A549 treated with GW870086 at 1 μM for 4 hours (cell line): Measurements from ENCODE around the gene WHRN. TPM values are rescaled to one million over a fixed set of nuclear protein-coding genes. Genes with fewer than 3 reads are reported as not detected.

Experiments
- total RNA-seq: library from RNA; stranded (reverse); fragments of 200-300 nt; extraction: Qiagen RNA extraction; gene quantifications from 5 replicates; pipeline ENCODE4 v1.2.3, GENCODE V29; 2022; ENCODE audit warnings: low read depth

Gene WHRN
- total RNA-seq, result 4.4 to 7.5 TPM (median 6.8 TPM) in 5 replicates

DNA sequence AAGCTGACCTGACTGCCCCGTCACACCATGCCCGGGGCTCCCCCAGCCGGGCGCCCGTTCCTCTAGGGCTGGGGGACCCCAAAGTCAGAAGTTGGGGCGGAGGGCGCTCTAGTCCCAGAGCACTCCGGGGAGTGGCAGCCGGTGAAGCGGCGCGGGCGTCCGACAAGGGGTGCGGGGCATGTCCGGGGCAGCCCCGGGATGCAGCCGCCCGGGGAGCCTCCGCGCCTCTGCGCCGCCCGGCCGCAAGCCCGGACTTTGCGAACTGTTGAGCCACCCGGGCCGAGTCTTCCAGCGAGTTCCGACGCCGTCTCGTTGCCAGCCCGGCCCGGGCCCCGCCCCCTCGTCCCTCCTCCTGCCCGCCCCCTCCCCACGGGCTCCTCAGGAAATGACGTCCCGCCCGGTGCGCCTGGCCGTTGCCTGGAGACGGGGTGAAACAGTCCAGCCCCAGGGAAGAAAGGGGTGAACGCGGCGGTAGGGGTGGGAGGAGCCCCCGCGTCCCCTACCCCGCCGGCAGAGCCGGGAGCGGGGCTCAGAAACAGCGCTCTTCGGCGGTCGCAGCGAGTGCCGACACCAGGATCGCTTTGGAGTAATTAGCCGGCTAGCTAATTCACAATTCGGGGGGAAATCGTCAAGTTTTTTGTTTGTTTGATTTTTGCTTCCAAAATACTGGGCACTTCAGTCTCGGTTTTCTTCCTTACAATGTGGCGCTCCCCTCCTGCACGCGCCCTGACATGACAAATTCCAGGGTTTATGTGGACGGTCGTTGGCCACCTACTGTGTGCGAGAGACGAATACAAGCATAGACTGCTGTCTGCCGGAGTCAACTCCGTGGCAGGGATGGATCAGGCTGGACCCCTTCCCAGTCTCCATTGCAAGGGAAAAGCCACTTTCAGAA lies at the start of gene WHRN:
Gene WHRN (minus strand): TSS at position 287 of the 895 bp plus-strand sequence. CDS start 672 bp downstream, outside the sequence.

DNA sequence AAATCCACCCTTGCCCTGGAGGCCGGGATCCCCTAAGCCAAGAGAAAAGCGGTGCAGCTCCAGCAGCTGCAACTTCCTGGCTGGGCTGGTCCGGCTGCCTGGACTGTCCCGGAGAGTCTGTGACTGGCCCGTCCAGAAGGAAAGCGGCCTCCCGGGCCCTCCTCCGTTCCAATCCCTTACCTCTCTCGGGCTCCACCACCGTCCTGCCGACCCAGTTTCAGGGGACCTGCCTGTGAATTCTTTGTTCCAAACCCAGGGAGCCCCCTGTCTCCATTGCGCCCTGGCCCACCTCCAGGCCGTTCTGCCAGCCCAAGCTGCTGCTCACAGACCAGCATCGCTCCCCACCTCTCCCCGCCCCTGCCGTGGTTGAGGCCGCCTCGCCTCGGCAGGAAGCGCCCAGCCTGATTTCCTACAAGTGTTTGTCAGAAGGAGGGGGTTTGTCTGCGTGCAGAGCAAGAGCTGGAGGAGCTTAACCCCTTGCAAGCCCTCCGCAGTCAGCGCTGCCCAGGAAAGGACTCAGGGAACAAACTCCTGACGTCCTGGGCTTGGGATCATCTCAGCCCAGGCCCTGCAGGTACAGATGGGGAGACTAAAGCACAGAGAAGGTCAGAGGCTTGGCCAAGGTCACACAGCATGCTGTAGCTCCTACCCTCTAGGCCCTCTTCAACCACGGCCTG lies 117.5 kb downstream of the WHRN start, which contains the start of gene AKNA:
Gene AKNA (minus strand): TSS at position 303 of the 677 bp plus-strand sequence. CDS start 6,649 bp downstream, outside the sequence.

Other genes with a start within 250 kb of the WHRN start
- gene ORM1, start 182.4 kb downstream of the WHRN start, total RNA-seq, result not detected in 5 replicates
- not detected in 5 replicates for gene ORM2, start 175.6 kb downstream of the WHRN start, total RNA-seq
- 3.1 to 4.5 TPM (median 3.9 TPM) in 5 replicates for gene AKNA, start 117.5 kb downstream of the WHRN start, total RNA-seq
- gene ATP6V1G1, start 82.3 kb upstream of the WHRN start, total RNA-seq, result 113 to 150 TPM (median 121 TPM) in 5 replicates
- gene TMEM268, start 105.8 kb upstream of the WHRN start, total RNA-seq, result 10.3 to 13.6 TPM (median 10.9 TPM) in 5 replicates
- not detected in 5 replicates for gene TEX53, start 152.3 kb upstream of the WHRN start, total RNA-seq
- not detected in 5 replicates for gene TEX48, start 176.7 kb upstream of the WHRN start, total RNA-seq